Stimulated activated CD8-positive, alpha-beta memory T cell treated with anti-CD3 and anti-CD28 coated beads, Interleukin-15, amount 100 ng/mL, for 48 hours (primary cell): ENCODE measurements around the gene ATMIN.
A peak's percentile ranks its signal among the peaks of the same experiment; 100 is the strongest.

Experiments used
- DNase-seq, 2 donors: peaks; one replicate each; pipeline ENCODE4 v3.0.0-alpha.2; 2020; ENCODE audit warnings: low read depth in 2 of 2

ATMIN gene

GRCh38 chr16:81069063-81069462 lies 33.4 kb downstream of the ATMIN start:
- no peak for DNase-seq

GRCh38 chr16:81070979-81071378 lies 35.3 kb downstream of the ATMIN start:
- DNase-seq: no peak

- DNase-seq: no peak
Measured at GRCh38 chr16:81071805-81072204, 36.2 kb downstream of the ATMIN start.

GRCh38 chr16:81073560-81074330 lies 38.1 kb downstream of the ATMIN start:
- no peak for DNase-seq

DNA sequence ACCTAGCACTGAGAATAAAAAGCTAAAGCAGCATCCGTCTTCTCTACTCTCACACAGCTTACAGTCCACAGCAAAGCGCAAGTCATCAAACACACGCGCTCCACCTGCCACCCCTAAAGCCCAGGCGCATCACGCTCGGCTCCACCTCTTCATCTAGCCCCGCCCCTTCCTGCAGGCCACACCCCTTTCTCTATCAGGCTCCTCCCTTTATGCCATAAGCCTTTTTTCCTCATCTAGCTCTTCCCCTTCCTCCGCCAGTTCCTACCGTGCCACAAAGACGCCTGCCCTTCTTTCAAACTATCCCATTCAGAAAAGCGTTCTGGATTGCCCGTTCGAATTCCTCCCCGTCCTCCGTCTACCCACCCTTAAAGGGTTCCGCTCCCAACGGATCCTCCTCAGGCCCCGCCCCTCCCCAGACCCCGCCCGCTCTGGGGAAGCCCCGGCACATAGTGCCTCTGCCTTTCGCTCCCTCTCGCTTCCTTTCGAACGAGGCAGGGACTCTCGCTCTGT lies 41.0 kb downstream of the ATMIN start:
- peak; percentile 75 to 79 for DNase-seq

DNA sequence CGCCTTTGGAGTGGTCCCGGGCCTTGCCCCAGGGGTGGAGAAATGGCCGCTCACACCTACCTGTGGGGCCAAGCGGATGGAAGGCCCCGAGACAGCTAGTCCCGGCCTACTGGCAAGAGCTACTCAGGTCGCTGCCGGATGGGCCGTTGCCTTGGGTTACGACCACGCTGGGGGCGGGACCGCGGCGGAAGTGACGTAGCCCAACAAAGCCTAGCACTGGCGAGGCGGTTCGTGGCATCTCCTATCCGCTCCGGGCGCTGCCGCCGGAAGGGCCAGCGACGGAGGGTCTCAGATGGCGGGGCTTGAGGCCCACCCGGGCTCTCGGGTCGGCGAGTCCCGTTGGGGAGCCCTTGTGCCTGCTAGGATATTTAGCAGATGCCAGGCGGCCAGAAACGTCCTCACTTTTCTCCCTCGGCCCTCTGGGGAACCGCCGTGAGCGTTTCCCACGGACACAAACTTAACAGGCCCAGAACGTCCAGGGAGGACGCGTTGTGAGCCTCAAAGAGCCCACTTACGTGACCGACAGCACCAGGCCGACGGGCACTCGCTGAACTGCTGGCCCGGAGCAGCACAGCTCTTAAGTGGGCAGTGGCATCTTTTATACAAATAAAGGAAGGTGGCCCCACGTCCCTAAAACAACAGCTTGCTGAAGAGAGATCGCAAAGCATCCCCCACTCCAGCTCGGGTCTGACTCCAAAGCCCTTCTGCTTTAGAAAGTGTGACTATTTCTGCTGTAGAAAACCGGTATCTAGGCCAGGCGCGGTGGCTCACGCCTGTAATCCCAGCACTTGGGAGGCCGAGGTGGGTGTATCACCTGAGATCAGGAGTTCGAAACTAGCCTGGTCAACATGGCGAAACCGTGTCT lies 41.7 kb downstream of the ATMIN start, which contains the start of gene C16orf46:
TSS of gene C16orf46 (minus strand) at position 163 of the 865 bp plus-strand sequence. CDS start 13,283 bp downstream, outside the sequence.
- DNase-seq: peak; percentile 97

DNA sequence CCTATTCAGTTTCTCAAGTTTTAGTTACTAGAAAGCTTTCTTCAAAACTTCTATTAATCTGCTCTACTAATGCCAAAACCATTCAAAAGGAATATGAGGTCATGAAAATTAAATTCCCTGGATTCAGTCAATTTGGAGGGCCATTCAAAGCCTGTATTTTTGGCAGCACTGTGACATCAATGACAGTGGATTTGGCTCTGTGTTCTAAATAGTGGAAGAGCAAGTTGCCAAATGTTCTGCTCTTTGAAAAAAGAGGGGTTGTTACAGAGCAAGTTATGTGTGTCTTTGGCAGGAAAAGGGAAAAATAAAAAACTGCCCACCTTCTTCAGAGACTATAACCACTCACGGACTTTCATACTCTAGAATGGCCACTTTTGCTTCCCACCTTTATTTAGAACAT lies 44.6 kb downstream of the ATMIN start:
- DNase-seq: no peak

DNA sequence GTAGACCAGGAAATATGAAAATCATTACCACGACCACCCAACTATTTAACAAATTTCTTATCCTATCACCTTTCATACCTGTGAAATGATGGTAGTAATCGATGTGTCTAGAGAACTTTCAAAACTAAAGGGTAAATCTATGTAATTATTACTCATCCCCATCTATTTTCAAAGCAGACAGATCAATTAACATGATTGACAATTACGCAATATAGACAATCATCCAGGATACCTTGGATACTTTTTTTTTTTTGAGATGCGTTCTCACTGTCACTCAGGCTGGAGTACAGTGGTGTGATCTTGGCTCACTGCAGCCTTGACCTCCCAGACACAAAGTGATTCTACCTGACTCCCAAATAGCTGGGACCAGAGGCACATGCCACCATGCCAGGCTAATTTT lies 45.4 kb downstream of the ATMIN start:
- DNase-seq: no peak

DNA sequence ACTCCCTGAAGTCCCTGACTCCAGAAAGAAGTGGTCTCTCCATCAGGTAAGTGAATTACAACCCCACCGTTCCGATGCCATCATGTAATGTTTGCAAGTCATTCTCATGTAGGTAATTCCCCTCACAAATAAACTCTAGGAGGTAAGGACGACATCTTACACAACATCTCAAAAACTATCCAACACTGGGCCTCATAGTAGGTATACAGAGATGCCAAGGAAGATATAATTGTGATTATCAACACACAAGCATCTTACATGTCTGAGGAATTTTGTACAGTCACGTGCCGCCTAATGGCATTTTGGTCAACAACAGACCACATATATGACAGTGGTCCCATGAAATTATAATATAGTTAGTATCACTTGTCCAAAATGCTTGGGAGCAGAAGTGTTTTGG lies 53.2 kb downstream of the ATMIN start:
- no peak for DNase-seq

DNA sequence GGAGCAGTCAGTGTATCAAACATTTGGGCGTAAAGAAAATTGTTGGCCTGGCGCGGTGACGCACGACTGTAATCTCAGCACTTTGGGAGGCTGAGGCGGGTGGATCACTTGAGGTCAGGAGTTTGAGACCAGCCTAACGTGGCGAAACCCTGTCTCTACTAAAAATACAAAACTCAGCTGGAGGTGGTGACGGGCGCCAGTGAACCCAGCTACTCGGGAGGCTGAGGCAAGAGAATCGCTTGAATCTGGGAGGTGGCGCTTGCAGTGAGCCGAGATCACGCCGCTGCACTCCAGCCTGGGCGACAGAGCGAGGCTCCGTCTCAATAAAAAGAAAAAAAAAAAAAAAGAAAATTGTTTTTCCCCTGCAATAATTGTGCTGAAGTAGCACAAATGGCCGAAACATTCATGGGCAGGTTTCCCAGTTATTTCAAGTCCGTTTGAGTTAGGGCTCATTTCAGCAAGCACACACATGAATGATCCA lies 59.2 kb downstream of the ATMIN start:
- DNase-seq: no peak

GRCh38 chr16:81095653-81095952 lies 60.0 kb downstream of the ATMIN start:
- DNase-seq: peak in 1 of 2 donors; percentile 6

DNA sequence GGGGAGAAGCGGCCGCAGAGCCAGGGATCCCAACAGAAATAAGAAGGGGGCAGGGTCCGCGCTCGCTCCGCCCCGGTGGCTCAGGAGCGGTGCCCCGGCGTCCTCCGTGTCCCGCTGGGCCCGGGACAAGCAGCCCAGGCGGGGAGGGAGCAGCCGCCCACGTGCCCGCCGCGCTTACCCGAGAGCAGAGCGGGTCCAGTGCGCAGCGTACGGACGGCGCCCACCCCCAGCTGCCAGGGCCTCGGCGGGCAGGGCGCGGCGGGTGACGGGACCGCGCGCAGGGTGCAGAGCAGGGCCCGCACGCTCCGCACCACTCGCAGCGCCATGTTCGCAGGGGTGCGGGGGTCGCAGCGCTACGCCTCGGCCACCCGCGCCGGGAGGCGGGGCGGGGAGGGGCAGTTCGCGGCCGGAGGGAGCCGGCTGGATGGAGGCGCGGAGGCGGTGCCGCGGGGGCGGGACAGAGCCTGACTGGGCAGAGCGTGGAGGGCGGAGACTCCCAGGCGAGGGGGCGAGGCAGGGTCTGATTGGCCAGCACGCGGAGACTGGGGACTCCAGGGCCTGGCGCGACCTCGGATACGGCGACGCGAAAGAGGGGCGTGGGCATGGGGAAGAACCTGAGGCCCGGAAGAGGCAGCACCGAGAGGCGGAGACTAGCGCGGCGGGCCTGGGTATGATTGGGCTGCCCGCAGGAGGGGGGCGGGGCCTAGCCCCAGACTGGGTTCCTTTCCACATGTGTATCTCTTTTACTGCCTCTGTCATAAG lies 60.5 kb downstream of the ATMIN start, which contains the start of gene GCSH:
TSS of gene GCSH (minus strand) at position 443 of the 762 bp plus-strand sequence. CDS start at position 326, 117 bp downstream.
- peak; percentile 99 for DNase-seq

DNA sequence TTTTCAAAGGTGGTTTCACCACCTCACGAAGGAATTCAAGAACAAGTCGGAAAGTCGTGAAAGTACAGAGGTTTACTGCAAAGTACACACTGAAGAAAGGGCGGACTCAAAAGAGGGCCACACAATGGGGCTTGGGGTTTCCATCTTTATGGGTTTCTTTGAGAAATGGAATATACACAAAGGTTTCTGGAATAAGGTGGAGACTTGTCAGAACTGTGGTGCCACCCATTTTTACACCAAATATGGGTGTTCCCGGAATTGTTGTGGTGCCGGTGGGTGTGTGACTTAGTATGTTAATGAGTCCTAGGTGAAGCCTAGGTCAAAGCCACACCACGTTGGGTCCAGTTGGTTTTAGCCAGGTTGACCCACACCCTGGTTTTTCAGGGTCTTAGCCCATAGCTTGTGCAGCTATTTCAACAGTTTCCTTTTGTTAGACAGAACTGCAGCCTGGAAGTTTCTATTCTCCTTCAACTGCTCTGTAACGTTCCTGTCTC lies 61.1 kb downstream of the ATMIN start:
- no peak for DNase-seq
